ENCODE results near the gene INSR.
A peak's percentile ranks its signal among the peaks of the same experiment; 100 is the strongest.

The INSR gene

GRCh38 chr19:7294558-7295212 is 471 bp upstream of the INSR start:
- DNase-seq, result peak; percentile 76

GRCh38 chr19:7292950-7293761 is 1.1 kb downstream of the INSR start:
- DNase-seq, result peak; percentile 55

GRCh38 chr19:7292352-7292949 is 1.8 kb downstream of the INSR start:
- no peak for DNase-seq

DNA sequence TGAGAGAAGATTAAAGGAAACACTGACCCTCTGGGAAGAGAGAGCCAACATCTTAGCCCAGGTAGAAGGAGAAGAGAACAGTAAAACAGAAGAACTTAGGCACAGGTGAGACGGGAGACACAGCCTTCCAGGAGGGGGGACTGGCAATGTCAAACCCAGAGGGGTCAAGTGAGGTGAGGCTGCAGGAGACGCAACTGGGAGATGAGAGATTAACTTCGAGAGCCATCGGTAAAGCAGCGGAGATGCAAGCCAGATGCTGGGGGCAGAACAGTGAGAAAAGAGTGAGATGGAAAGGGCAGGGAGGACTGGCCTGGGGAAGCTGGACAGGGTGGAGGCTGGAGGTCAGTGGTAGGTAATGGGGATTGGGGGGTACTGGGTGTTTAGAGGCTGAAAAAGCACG is 5.2 kb downstream of the INSR start:
- DNase-seq, result no peak

GRCh38 chr19:7288131-7288530 is 6.1 kb downstream of the INSR start:
- DNase-seq, result no peak

DNA sequence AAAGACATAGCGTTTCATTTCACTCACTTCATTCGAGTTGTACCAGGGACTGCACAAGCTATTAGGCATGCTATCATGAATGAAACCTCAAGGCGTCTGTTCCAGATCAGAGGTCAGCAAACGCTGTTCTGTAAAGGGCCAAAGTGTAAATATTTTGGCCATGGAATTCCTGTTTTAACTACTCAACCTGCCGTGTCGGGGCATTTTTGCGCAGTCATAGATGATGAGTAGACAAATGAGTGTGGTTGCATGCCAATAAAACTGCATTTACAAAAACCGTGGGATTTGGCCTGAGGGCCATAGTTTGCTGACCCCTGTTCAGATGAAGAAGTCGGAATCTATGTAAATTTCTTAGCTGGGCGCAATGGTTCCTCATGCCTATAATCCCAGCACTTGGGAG is 6.5 kb downstream of the INSR start:
- DNase-seq, result peak; percentile 72

- DNase-seq, result no peak
Observed at GRCh38 chr19:7280940-7281666, 13.1 kb downstream of the INSR start.

GRCh38 chr19:7272856-7273578 is 21.2 kb downstream of the INSR start:
- DNase-seq, result no peak

- no peak for DNase-seq
Observed at GRCh38 chr19:7268705-7269098, 25.5 kb downstream of the INSR start.

DNA sequence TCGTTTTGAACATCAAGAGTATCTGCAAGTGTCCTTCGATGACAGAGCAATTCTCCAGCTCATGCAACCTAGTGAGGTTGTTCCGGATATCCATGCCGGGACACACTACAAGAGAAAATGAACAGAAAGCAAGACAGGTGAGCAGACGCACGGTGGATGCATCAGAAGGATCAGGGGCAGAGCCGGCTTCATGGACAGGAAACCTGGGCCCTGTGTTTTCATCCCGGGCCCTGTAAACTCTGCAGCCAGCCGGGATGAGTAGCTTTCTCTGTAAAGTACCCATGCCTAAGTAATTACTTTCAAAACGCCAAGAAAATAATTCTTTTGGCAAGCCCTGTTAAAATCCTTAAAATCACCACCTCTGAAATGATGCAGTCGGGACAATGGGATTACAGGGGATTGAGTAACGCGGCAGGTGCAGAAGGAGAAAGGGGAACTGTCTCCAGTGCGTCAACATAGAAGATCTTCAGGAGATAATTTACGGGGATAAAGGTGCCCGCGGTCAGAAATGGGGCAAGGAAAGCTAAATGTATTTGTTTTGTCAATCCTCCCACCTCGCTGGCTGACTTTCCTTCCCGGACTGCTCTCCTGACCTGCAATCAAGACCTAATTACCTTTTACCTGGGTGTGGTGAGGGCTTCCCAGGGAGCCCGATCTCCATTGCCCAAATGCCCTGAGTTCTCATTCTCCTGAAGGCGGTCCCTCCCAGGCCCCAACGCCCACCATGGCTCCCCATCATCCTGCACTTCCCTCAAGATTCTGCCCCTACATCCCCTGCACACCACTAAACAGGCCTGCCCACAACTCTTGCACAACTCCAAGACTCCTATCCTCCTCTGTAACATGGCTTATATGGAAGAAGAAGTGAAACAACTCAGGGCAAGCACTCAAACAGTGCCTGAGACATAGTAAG is 26.2 kb downstream of the INSR start:
- no peak for DNase-seq

GRCh38 chr19:7266832-7267231 is 27.4 kb downstream of the INSR start:
- DNase-seq, result no peak

- DNase-seq, result no peak
Observed at GRCh38 chr19:7265963-7266362, 28.3 kb downstream of the INSR start.

DNA sequence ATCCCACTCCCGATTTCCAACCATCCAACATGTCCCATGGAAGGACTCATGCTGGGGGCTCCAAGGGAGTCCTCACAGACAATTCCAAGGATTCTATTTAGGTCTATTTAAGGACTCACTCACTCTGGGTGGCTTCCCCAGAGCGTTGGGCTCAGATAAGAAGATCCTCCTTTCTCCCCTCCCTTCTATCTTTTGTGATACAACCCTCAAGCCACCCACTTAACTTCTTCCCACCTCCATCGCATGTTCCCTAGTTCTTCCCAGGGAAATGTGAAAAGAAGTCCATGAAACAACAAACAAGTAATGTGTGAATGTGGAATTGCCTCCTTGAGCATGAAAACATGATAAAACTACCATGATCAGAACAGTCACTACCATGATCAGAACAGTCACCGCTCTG is 29.4 kb downstream of the INSR start:
- DNase-seq, result no peak

DNA sequence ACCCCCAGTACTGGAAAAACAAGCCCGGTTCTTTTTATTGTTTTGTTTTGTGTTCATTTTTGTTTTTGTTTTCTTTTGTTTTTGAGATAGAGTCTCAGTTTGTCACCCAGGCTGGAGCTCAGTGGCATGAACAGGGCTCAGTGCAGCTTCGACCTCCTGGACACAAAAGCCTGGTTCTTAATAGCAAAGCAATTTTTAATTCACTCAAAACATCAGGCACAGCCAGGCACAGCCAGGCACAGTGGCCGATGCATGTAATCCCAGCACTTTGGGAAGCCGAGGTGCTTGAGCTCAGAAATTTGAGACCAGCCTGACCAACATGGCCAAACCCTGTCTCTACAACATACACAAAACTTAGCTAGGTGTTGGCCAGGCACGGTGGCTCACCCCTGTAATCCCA is 30.7 kb downstream of the INSR start:
- no peak for DNase-seq

- DNase-seq, result no peak
Observed at GRCh38 chr19:7263066-7263465, 31.1 kb downstream of the INSR start.

- no peak for DNase-seq
Observed at GRCh38 chr19:7262470-7262869, 31.7 kb downstream of the INSR start.

DNA sequence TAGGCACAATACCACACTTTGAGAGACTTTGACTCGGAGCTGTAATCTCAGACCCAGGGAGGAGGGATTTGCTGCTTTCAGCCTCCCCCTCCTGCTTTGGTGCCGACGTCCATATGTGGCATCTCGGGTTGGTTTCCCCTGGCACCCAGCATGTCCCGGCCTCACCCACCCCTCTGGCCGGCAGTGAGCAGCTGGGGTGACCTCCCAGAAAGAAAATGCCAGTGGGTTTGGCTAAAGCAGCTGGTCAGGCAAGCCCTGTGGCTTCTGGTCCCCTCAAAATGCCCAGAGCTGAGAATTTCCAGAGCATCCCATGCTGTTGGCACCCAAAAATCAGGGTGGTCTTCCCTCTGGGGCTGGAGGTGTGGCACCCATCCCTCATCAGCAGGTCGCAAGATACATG is 34.1 kb downstream of the INSR start:
- no peak for DNase-seq

DNA sequence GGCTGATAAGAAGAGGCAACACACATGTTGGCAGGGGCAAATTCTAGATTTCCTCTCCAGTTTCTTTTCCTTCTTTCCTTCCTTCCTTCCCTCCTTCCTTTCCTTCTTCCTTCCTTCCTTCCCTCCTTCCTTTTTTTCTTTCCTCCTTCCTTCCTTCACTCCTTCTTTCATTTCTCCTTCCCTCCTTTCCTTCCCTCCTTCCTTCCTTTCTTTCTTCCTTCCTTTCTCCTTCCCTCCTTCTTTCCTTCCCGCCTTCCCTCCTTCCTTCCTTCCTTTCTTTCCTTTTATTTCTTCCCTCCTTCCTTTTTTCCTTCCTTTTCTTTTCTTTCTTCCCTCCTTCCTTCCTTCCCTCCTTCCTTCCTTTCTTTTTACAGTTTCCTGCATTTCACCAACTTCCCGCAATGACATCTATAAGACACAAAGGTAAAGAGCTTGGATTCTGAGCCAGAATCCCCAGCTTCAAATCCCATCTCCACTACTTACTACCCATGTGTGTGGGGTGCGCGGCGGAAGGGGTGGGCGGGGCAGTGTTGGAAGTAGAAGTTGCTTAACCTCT is 35.3 kb downstream of the INSR start:
- DNase-seq, result no peak

DNA sequence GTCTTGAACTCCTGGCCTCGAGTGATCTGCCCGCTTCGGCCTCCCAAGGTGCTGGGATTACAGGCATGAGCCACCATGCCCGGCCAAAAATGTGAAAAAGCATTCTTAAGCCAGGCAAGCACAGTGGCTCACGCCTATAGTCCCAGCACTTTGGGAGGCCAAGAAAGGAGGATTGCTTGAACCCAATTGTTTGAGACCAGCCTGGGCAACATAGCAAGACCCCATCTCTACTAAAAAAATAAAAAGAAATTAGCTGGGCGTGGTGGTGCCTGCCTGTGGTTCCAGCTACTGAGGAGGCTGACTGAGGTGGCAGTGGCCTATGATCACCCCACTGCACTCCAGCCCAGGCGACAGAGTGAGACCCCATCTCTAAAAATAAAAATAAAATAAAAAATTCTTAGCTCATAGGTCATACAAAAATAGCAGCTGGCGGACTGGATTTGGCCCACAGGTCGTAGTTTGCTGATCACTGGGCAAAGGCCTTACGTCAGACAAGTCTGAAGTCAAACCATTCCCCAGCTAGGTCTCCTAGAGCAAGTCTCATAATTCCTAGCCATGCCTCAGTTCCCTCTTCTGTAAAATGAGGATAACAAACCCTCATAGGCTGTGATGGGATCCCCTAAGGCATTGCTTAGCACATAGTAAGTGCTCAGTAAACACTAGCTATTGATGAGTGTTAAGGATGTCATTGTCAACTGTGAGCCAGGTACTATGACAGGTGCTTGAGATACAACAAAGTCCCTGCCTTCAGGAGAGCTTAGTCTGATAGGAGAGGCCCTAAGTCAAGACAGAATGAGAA is 36.0 kb downstream of the INSR start:
- no peak for DNase-seq

Measured in islet precursor cell (in vitro differentiated cells).